IMR-90 (cell line): ENCODE measurements around the gene LY9. TPM values are rescaled to one million over a fixed set of nuclear protein-coding genes. Genes with fewer than 3 reads are reported as not detected.

ENCODE experiments used
- ATAC-seq: fragments of 200-7000 bp; cut with Tn5 transposase; 2 replicates; pipeline ENCODE4 v1.9.1; 2020; ENCODE audit warnings: low read depth, mild to moderate bottlenecking, moderate library complexity
- BruUV-seq: library from RNA; stranded (reverse); fragments of 400-500 nt; replicated peaks from 2 replicates; lab custom pipeline; 2021; lab: Mats Ljungman, UMichigan
- CTCF ChIA-PET: fragments of 300-600 bp; formaldehyde crosslinking; extraction: SDS; loops from one replicate; lab custom pipeline; 2021; ENCODE audit warnings: antibody characterized with exemption; lab: Yijun Ruan, JAX
- POLR2A ChIA-PET: fragments of 300-600 bp; sonication (Branson Sonifier 250); formaldehyde crosslinking; loops from one replicate; lab custom pipeline; 2022; ENCODE audit warnings: antibody characterized with exemption; ENCODE audit not compliant: unreplicated experiment; lab: Charles Lee
- DNase-seq: peaks from one replicate; pipeline ENCODE4 v3.0.0; 2013
- H2AFZ ChIP-seq: replicated peaks from 2 replicates; pipeline ENCODE3; 2013; ENCODE audit warnings: low read length, mild to moderate bottlenecking; ENCODE audit not compliant: poor library complexity
- H2AK5ac ChIP-seq: 2 replicates; pipeline ENCODE4 v1.6.1; 2013; ENCODE audit warnings: low read depth, low read length, inconsistent platforms
- H2AK9ac ChIP-seq: replicated peaks from 2 replicates; pipeline ENCODE3; 2013; ENCODE audit warnings: mild to moderate bottlenecking, low read depth, low read length, moderate library complexity; ENCODE audit not compliant: poor library complexity
- H2BK120ac ChIP-seq: 2 replicates; pipeline ENCODE4 v1.6.1; 2013; ENCODE audit warnings: low read depth, low read length, inconsistent platforms
- H2BK15ac ChIP-seq: 3 replicates; pipeline ENCODE4 v1.6.1; 2013; ENCODE audit warnings: low read depth, low read length, inconsistent platforms
- H2BK20ac ChIP-seq: 2 replicates; pipeline ENCODE4 v1.6.1; 2013; ENCODE audit warnings: low read depth, mild to moderate bottlenecking, inconsistent platforms, low read length, moderate library complexity
- H2BK5ac ChIP-seq: 2 replicates; pipeline ENCODE4 v1.6.1; 2013; ENCODE audit warnings: mild to moderate bottlenecking, low read depth, low read length, inconsistent platforms; ENCODE audit not compliant: poor library complexity, severe bottlenecking
- H3K14ac ChIP-seq: replicated peaks from 2 replicates; pipeline ENCODE4 v1.6.1; 2013; ENCODE audit warnings: low read depth, low read length, inconsistent platforms
- H3K18ac ChIP-seq: 2 replicates; pipeline ENCODE4 v1.6.1; 2013; ENCODE audit warnings: low read depth, low read length, control low read depth
- H3K23ac ChIP-seq: 2 replicates; pipeline ENCODE4 v1.6.1; 2013; ENCODE audit warnings: low read depth, low read length, inconsistent platforms
- H3K27ac ChIP-seq: 2 replicates; pipeline ENCODE4 v1.5.1; 2013; ENCODE audit warnings: mild to moderate bottlenecking, control low read depth, low read length; ENCODE audit not compliant: insufficient read depth
- H3K27me3 ChIP-seq: 2 replicates; pipeline ENCODE4 v1.6.1; 2013; ENCODE audit warnings: low read length; ENCODE audit not compliant: control insufficient read depth, insufficient read depth
- H3K36me3 ChIP-seq: 2 replicates; pipeline ENCODE4 v1.6.1; 2013; ENCODE audit warnings: low read length, mixed read lengths; ENCODE audit not compliant: control insufficient read depth, insufficient read depth
- H3K4ac ChIP-seq: 2 replicates; pipeline ENCODE4 v1.6.1; 2013; ENCODE audit warnings: low read depth, low read length, inconsistent platforms
- H3K4me1 ChIP-seq: 2 replicates; pipeline ENCODE4 v1.6.1; 2013; ENCODE audit warnings: low read length, mixed read lengths; ENCODE audit not compliant: control insufficient read depth, insufficient read depth
- H3K4me2 ChIP-seq: 2 replicates; pipeline ENCODE4 v1.6.1; 2013; ENCODE audit warnings: low read depth, mild to moderate bottlenecking, control low read depth, low read length, moderate library complexity
- H3K4me3 ChIP-seq: 2 replicates; pipeline ENCODE4 v1.5.1; 2013; ENCODE audit warnings: low read depth, mild to moderate bottlenecking, control low read depth, low read length, moderate library complexity; ENCODE audit not compliant: insufficient read depth
- H3K56ac ChIP-seq: 2 replicates; pipeline ENCODE4 v1.6.1; 2013; ENCODE audit warnings: low read length, inconsistent platforms; ENCODE audit not compliant: insufficient read depth; ENCODE audit errors: extremely low read depth
- H3K79me1 ChIP-seq, 2 experiments: 2 replicates each; pipeline ENCODE4 v1.6.1; 2013; ENCODE audit warnings: low read length in 2 of 2, inconsistent platforms in 1 of 2, low read depth in 1 of 2
- H3K9ac ChIP-seq: 2 replicates; pipeline ENCODE4 v1.6.1; 2013; ENCODE audit warnings: low read depth, low read length, control low read depth
- H3K9me1 ChIP-seq: 2 replicates; pipeline ENCODE4 v1.6.1; 2013; ENCODE audit warnings: low read length, inconsistent platforms; ENCODE audit not compliant: insufficient read depth
- H3K9me3 ChIP-seq: 2 replicates; pipeline ENCODE4 v1.6.1; 2013; ENCODE audit warnings: low read length; ENCODE audit not compliant: control insufficient read depth, insufficient read depth
- H4K20me1 ChIP-seq: 2 replicates; pipeline ENCODE4 v1.6.1; 2013; ENCODE audit warnings: low read length, inconsistent platforms; ENCODE audit not compliant: insufficient read depth
- H4K5ac ChIP-seq: 2 replicates; pipeline ENCODE4 v1.6.1; 2013; ENCODE audit warnings: mild to moderate bottlenecking, low read depth, low read length, control low read depth
- H4K8ac ChIP-seq, 2 experiments: 2 replicates each; pipeline ENCODE4 v1.6.1; 2013; ENCODE audit warnings: low read depth in 2 of 2, low read length in 2 of 2, control low read depth in 1 of 2, inconsistent platforms in 1 of 2
- H4K91ac ChIP-seq: 2 replicates; pipeline ENCODE4 v1.6.1; 2013; ENCODE audit warnings: low read depth, low read length, inconsistent platforms; ENCODE audit not compliant: insufficient read depth
- MXI1 ChIP-seq: IDR thresholded peaks from 2 replicates; pipeline ENCODE4 v1.6.1; 2012; ENCODE audit warnings: low read depth, mild to moderate bottlenecking, low read length, moderate library complexity, borderline replicate concordance
- NFE2L2 ChIP-seq: fragments of 150-350 bp; IDR thresholded peaks from 2 replicates; pipeline ENCODE4 v1.6.1; 2016; ENCODE audit warnings: low read depth, mild to moderate bottlenecking, low read length
- RCOR1 ChIP-seq: IDR thresholded peaks from 2 replicates; pipeline ENCODE4 v1.6.1; 2012; ENCODE audit warnings: mild to moderate bottlenecking, low read length, improper control_type of control experiment; ENCODE audit not compliant: insufficient replicate concordance
- WGBS, 2 experiments: methylation state at CpG; one replicate each; pipeline versions ENCODE4 v1.1.5 to v1.1.7; 2013; ENCODE audit warnings: missing lambda C conversion rate in 2 of 2; ENCODE audit not compliant: insufficient read length in 1 of 2; ENCODE audit errors: extremely low coverage in 2 of 2; 5-methylcytosine and 5-hydroxymethylcytosine counted together
- dilution Hi-C: fragments of 300-500 bp; cut with HindIII; formaldehyde crosslinking; loops from one replicate; pipeline ENCODE4 v1.14.3; 2018; ENCODE audit warnings: low sequenced_read_pairs; ENCODE audit not compliant: unreplicated experiment
- in situ Hi-C: fragments of 300-500 bp; cut with MboI; formaldehyde crosslinking; loops from 3 replicates; pipeline ENCODE4 v1.14.3; 2019; ENCODE audit warnings: low sequenced_read_pairs, inconsistent platforms, mixed read lengths
- intact Hi-C: fragments of 100-400 bp; cut with micrococcal nuclease; formaldehyde crosslinking; loops from 2 replicates; pipeline ENCODE4 v1.10.0; 2022
- polyA plus RNA-seq, 3 experiments: library from polyadenylated mRNA; depleted of rRNA; stranded (reverse); fragments of >200 nt; gene quantifications; 2 replicates each; pipeline ENCODE4 v1.2.3, GENCODE V29; 2012; ENCODE audit warnings: low replicate concordance in 1 of 3
- total RNA-seq: library from RNA; depleted of rRNA; stranded (reverse); fragments of >200 nt; gene quantifications from 2 replicates; pipeline ENCODE4 v1.2.3, GENCODE V29; 2012

Gene LY9
- total and polyA plus RNA-seq, 2 of the 4 experiments (the other 2 are of a cell fraction), result not detected

GRCh38 chr1:160772331-160772730 is 23.6 kb upstream of the LY9 start:
- dilution Hi-C loops (no loop called here), in situ Hi-C loops (no loop called here), intact Hi-C loops (no loop called here)
- TF ChIP-seq NFE2L2, result no peak
- TF ChIP-seq MXI1, result no peak
- TF ChIP-seq RCOR1, result no peak
- no peak overlapping the region for H2AK9ac ChIP-seq
- no peak overlapping the region for H2BK5ac ChIP-seq
- H2AFZ ChIP-seq, result no peak overlapping the region
- no peaks in the 10 kb centered on the region for H3K9me1 ChIP-seq
- H3K18ac ChIP-seq, result no peak overlapping the region
- no peak overlapping the region for H4K91ac ChIP-seq
- POLR2A ChIA-PET, result no interaction called here
- H4K20me1 ChIP-seq, result no peaks in the 10 kb centered on the region
- H3K56ac ChIP-seq, result no peak overlapping the region
- no peak overlapping the region for H2BK15ac ChIP-seq
- H4K5ac ChIP-seq, result no peak overlapping the region
- H3K9ac ChIP-seq, result no peak overlapping the region
- no peak overlapping the region for H3K14ac ChIP-seq
- H3K4me2 ChIP-seq, result no peak overlapping the region
- no peaks in the 10 kb centered on the region; the same call in 1 of the 2 replicates for H3K27me3 ChIP-seq
- no TSS peak for BruUV-seq
- no peak for DNase-seq
- no peaks in the 10 kb centered on the region for H3K9me3 ChIP-seq
- no peak overlapping the region for H3K4ac ChIP-seq
- H3K36me3 ChIP-seq, result no peaks in the 10 kb centered on the region
- no peak overlapping the region for H3K27ac ChIP-seq
- no peaks in the 10 kb centered on the region for H3K4me1 ChIP-seq
- H2BK120ac ChIP-seq, result no peak overlapping the region
- no peaks in the 10 kb centered on the region for H3K79me1 ChIP-seq
- no peak overlapping the region for H4K8ac ChIP-seq
- CTCF ChIA-PET, result no interaction called here
- H2AK5ac ChIP-seq, result no peak overlapping the region
- H3K4me3 ChIP-seq, result no peak overlapping the region
- H3K23ac ChIP-seq, result no peak overlapping the region
- ATAC-seq, result no peak
- WGBS, 2 experiments, result no CpG with 5 or more reads among the region's 1 CpG
- no peak overlapping the region for H2BK20ac ChIP-seq
